ENCODE data around the gene HELZ2.

HELZ2 gene

GRCh38 chr20:63598479-63599395, 24.7 kb upstream of the HELZ2 start:
- TF ChIP-seq REST (IDR thresholded peaks at IDR 0.05; ENCODE audit: insufficient replicate concordance, low read depth) (no peak), SPI1 (IDR thresholded peaks at IDR 0.05; ENCODE audit: borderline replicate concordance, low read depth) (no peak), CTCF (IDR thresholded peaks at IDR 0.05; ENCODE audit: insufficient read depth, low read length) (no peak), GABPA (IDR thresholded peaks at IDR 0.05; ENCODE audit: low read depth) (no peak), POLR2AphosphoS5 (IDR thresholded peaks at IDR 0.05; ENCODE audit: low read depth) (no peak)
- H3K27me3 ChIP-seq (ENCODE audit: insufficient read depth, poor library complexity, severe bottlenecking) = no peaks in the 10 kb centered on the region
- DNase-seq (ENCODE audit: low read depth in 1 of 2, low spot score in 1 of 2) = no peak
- H3K27ac ChIP-seq (replicated peaks) = no peak overlapping the region
- H3K4me3 ChIP-seq (replicated peaks; ENCODE audit: insufficient read depth, low read length) = no peak overlapping the region

- DNase-seq (ENCODE audit: low read depth in 1 of 2, low spot score in 1 of 2) = no peak
These were observed 23.8 kb upstream of the HELZ2 start for GRCh38 chr20:63597651-63598478.

More at GRCh38 chr20:63597651-63598478, 23.8 kb upstream of the HELZ2 start:
- Histone ChIP-seq H3K27me3 (ENCODE audit: insufficient read depth, poor library complexity, severe bottlenecking) (no peaks in the 10 kb centered on the region), H3K4me3 (replicated peaks; ENCODE audit: insufficient read depth, low read length) (no peak overlapping the region), H3K27ac (replicated peaks) (no peak overlapping the region)
- TF ChIP-seq REST (IDR thresholded peaks at IDR 0.05; ENCODE audit: insufficient replicate concordance, low read depth) (no peak), SPI1 (IDR thresholded peaks at IDR 0.05; ENCODE audit: borderline replicate concordance, low read depth) (no peak), GABPA (IDR thresholded peaks at IDR 0.05; ENCODE audit: low read depth) (no peak), CTCF (IDR thresholded peaks at IDR 0.05; ENCODE audit: insufficient read depth, low read length) (no peak), POLR2AphosphoS5 (IDR thresholded peaks at IDR 0.05; ENCODE audit: low read depth) (no peak)
